HG03066 (cell line): ENCODE results near the gene ZMIZ2.
"Not testable (repeated sequence)": the region's sequence is repeated elsewhere in the genome, so short reads cannot be mapped to it uniquely, and the experiment has no call there.

Experiments
- ATAC-seq: cut with Tn5 transposase; IDR thresholded peaks from one replicate; pipeline ENCODE4 v1.9.1; 2021; ENCODE audit warnings: low read depth; ENCODE audit not compliant: unreplicated experiment

ZMIZ2 gene

DNA sequence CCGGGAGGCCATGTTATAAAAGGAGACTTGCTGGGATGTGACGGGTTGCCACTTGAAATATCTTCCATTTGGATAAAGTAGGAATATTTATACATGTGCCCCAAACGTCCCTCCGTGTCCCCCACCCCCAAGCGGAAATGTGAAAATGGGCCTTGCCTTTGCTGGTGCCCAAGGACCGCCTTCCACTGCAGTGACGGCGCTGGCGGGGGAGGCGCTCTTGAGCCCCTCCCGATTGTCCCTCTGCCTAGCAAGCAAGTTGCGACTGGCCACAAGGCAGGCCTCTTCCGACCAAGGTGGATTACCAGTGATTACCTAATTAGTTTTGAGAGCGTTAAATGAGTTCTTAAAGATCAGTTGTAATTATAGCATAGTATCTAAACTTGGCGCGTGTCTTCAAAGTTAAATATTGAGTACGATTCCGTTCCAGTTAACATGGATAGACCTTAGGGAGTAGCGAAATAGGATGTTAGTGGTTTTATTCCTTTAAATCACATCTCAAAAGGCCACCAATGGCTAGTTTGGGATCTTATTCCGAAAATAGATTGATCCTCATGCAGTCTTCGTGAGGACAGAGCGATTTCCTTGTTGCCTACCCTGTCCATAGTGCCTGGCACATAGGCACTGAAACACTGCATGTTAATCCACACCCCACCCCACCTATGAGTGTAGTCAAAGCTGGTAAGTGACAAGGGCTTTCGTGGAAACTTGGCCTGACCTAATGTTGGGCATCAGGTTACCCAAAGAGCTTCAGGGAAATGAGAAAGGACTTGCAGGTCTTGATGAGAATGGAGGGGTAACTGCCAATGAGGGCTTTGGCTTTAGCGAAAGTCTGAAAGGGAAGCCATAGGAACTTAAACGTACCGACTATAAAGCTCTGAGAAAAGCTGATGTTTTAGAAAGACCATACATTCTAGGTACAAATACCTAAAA is 48.9 kb downstream of the ZMIZ2 start:
- peak; percentile 41 for ATAC-seq

DNA sequence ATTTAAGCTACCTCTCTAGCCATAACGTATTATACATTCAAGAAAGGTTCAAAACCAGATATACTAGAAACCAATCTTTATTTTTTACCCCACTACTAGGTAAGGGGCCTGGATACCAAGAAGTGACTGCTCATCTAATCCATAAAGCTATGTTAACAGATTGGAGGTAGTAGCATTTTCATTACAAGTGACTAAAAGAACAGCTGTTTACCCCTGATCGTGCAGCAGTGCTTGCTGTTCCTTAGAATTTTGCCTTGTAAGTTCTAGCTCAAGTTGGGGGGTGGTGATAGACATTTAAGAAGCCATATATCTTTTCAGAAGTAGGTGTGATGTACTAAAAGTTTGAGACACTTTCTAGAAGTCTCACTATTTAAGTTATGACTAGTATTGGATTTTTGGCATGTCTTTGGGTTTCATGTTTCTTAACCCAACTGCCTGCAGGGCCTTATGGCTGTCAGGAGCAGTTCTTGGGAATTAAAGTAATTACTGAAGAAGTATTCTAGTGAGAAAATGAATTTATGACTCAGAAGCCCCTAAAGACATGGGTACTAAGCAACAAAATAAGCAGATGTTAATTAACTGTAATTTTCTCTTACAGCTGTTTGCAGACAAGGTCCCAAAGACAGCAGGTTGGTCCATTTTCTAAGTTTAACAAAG is 50.1 kb downstream of the ZMIZ2 start:
- ATAC-seq: no peak

- ATAC-seq: no peak
Measured at GRCh38 chr7:44799939-44800338, 51.3 kb downstream of the ZMIZ2 start.

DNA sequence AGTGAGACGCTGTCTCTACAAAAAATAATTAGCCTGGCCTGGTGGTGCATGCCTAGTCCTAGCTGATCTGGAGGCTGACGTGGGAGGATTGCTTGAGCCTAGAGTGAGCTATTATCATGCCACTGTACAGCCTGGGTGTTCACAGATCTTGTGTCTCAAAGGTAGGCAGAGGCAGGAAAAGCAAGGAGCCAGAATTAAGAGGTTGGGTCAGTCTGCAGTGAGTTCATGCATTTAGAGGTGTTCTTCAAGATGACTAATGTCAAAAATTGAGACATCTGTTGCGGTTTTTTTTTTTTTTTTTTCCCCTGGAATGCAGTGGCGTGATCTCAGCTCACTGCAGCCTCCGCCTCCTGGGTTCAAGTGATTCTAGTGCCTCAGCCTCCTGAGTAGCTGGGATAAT is 53.2 kb downstream of the ZMIZ2 start:
- no peak for ATAC-seq

DNA sequence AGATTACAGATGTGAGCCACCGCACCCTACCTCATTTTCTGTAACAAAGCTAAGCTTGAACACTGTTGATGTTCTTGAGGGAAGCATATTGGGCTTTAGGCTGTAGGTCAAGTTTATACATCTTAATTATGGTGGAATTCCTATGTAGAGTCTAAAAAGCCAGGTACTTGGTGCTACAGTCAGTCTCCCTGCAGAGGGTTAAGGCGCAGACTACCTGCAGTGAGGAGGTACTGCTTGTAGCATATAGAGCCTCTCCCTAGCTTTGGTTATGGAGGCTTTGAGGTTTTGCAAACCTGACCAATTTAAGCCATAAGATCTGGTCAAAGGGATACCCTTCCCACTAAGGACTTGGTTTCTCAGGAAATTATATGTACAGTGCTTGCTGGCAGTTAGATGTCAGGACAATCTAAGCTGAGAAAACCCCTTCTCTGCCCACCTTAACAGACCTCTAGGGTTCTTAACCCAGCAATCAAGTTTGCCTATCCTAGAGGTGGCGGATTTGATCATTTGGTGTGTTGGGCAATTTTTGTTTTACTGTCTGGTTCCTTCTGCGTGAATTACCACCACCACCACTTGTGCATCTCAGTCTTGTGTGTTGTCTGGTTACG is 53.9 kb downstream of the ZMIZ2 start:
- ATAC-seq: no peak

DNA sequence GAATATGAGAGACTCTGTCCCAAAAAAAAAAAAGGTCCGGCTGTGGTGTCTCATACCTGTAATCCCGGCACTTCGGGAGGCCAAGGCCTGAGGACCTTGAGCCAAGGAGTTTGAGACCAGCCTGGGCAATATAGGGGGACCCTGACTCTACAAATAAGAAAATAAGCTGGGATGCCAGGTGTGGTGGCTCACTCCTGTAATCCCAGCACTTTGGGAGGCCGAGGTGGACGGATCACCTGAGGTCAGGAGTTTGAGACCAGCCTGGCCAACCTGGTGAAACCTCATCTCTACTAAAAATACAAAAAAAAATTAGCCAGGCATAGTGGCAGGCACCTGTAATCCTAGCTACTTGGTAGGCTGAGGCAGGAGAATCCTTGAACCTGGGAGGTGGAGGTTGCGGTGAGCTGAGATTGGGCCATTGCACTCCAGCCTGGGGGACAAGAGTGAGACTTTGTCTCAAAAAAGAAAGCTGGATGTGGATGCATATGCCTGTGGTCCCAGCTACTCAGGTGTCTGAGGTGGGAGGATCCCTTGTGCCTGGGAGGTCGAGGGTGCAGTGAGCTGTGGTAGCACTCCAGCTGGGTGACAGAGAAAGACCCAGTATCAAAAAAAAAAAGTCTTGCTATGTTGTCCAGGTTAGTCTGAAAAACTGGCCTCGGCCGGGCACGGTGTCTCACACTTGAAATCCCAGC is 55.3 kb downstream of the ZMIZ2 start:
- ATAC-seq: not testable (repeated sequence)

GRCh38 chr7:44805950-44806349 is 57.3 kb downstream of the ZMIZ2 start:
- no peak for ATAC-seq

DNA sequence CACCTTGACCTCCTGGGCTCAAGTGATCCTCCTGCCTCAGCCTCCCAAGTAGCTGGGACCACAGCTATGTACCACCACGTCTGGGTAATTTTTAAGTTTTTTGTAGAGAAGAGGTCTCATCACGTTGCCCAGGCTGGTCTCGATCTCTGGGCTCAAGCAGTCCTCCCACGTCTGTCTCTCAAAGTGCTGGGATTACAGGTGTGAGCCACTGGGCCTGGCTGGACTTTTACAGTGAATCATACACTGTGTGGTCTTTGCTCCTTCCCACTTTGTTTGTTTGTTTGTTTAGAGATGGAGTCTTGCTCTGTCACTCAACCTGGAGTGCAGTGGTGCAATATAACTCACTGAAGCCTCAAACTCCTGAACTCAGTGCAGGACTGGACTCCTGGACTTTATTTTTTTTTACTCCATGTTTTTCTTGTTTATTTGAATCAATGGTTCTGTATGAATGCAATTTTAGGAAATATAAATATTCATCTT is 60.3 kb downstream of the ZMIZ2 start:
- no peak for ATAC-seq

DNA sequence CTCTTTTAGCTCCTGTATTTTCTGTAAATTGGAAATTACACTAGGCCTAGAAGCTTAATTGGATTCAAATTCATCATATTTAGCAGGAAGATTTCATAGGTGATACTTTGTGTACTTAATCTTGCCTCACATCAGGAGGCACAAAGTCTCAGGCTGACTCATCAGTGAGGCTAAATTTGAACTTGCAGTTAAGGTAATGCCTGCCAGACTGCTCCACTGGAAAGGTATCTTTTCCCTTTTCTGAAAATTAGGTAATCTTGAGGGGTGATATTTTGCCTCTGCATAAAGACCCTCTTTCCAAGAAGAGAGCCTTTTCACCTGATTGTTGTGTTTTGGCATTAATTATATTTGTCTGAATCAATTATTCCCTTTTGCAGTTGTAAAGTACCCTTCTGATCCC is 62.4 kb downstream of the ZMIZ2 start:
- ATAC-seq: no peak

GRCh38 chr7:44811571-44811970 is 62.9 kb downstream of the ZMIZ2 start:
- no peak for ATAC-seq

DNA sequence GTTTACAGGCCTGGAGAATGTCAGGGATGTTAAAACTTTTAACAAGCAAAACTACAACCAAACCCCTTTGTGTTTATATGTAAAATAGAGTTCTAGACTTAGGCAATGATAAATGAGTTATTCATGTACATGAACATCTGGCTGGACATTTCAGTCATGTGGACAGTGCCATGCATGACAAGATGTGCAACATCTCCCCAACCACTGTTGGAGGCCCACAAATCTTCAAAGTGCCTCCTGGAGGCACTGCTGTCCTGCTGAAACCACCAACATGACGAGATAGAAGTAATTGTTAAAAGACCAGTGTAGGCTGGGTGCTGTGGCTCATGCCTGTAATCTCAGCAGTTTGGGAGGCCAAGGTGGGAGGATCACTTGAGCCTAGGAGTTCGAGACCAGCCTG is 66.3 kb downstream of the ZMIZ2 start:
- ATAC-seq: no peak

- ATAC-seq: no peak
Measured at GRCh38 chr7:44819292-44819691, 70.6 kb downstream of the ZMIZ2 start.
